ENCODE measurements around the gene SAMM50. TPM values are rescaled to one million over a fixed set of nuclear protein-coding genes. Genes with fewer than 3 reads are reported as not detected.

Gene SAMM50
- total RNA-seq, 1 donor from 2014 or later: 54.0 TPM

DNA sequence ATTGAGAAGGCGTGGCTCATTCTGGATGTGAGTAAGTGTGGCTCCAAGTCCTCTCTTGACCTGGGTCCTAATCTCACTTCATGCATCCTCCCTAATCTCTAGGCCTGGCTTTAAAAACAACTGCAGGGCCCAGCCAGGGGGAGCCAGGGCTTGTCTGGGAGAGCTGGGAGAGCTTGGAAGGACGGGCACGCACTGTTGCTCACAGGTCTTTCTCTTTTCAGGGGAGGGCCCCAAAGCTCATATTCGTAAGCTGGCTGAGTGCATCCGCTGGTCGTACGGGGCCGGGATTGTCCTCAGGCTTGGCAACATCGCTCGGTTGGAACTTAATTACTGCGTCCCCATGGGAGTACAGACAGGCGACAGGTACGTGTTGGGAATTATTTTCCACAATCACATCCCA, 34.8 kb downstream of the SAMM50 start:
- Mint-ChIP-seq H3K27ac (ENCODE audit: unreplicated experiment) (no peak overlapping the region), H3K36me3 (ENCODE audit: low read depth) (peaks cover 4% of the 10 kb centered on the region), H3K4me1 (peaks cover 5% of the 10 kb centered on the region), H3K4me3 (no peak overlapping the region), H3K27me3 (ENCODE audit: low read depth) (no peaks in the 10 kb centered on the region), H3K9me3 (no peaks in the 10 kb centered on the region)
- no peak for DNase-seq (ENCODE audit: low read depth, low spot score)
- TF ChIP-seq, protein P1, sequence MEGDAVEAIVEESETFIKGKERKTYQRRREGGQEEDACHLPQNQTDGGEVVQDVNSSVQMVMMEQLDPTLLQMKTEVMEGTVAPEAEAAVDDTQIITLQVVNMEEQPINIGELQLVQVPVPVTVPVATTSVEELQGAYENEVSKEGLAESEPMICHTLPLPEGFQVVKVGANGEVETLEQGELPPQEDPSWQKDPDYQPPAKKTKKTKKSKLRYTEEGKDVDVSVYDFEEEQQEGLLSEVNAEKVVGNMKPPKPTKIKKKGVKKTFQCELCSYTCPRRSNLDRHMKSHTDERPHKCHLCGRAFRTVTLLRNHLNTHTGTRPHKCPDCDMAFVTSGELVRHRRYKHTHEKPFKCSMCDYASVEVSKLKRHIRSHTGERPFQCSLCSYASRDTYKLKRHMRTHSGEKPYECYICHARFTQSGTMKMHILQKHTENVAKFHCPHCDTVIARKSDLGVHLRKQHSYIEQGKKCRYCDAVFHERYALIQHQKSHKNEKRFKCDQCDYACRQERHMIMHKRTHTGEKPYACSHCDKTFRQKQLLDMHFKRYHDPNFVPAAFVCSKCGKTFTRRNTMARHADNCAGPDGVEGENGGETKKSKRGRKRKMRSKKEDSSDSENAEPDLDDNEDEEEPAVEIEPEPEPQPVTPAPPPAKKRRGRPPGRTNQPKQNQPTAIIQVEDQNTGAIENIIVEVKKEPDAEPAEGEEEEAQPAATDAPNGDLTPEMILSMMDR (conservative IDR thresholded peaks at IDR 0.05): no peak

DNA sequence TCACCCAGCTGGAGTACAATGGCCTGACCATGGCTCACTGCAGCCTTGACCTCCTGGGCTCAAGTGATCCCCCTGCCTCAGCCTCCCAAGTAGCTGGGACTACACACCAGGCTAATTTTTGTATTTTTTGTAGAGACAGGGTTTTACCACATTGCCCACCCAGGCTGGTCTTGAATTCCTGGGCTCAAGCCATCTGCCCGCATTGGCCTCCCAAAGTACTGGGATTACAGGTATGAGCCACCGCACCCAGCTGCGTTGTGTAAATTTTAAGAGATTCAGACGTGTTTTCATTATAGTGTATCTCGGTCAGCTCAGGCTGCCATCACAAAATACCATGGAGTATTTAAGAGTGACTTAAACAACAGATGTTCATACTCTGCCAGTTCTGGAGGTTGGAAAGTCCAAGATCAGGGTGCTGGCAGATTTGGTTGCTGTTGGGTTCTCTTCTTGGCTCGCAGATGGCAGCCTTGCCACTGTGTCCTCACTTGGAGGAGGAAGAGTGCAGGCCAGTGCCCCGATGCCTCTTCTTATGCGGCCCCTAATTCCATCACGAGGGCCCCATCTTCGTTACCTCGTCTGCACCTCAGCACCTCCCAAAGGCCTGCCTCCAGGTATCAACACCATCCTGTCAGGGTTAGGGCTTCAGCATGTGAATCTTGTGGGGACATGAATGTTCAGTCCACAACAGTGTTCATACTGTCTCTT, 36.2 kb downstream of the SAMM50 start:
- no peaks in the 10 kb centered on the region for H3K27me3 Mint-ChIP-seq (ENCODE audit: low read depth)
- H3K4me1 Mint-ChIP-seq: peaks cover 5% of the 10 kb centered on the region
- TF ChIP-seq, protein P1 (conservative IDR thresholded peaks at IDR 0.05): no peak
- H3K27ac Mint-ChIP-seq (ENCODE audit: unreplicated experiment): no peak overlapping the region
- no peaks in the 10 kb centered on the region for H3K9me3 Mint-ChIP-seq
- no peak for DNase-seq (ENCODE audit: low read depth, low spot score)
- no peak overlapping the region for H3K4me3 Mint-ChIP-seq
- no peaks in the 10 kb centered on the region for H3K36me3 Mint-ChIP-seq (ENCODE audit: low read depth)

DNA sequence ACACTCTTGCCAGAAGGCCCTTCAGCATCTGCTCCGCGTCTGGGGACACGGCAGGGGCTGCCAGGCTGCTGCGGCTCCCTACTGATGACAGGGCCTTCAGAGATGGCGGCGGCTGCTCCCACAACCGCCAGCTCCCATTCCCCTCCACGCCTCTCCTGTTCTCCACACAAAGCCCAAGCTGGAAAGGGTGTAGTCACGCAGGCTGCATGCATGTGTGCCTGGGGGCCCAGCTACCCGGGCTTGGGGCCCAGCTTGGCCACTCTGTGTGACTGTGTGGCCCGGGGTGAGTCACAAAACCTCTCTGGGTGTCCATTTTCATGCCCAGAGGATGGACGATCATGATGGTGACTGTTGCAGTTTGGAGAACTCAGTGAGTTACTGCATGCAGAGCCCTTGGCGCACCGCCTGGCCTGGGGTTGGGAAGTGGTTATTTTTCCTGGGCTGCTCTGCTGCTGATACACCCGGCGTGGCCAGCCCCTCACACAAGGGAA, 37.1 kb downstream of the SAMM50 start:
- Mint-ChIP-seq H3K4me3 (no peak overlapping the region), H3K9me3 (no peaks in the 10 kb centered on the region), H3K36me3 (ENCODE audit: low read depth) (peaks cover 4% of the 10 kb centered on the region)

DNA sequence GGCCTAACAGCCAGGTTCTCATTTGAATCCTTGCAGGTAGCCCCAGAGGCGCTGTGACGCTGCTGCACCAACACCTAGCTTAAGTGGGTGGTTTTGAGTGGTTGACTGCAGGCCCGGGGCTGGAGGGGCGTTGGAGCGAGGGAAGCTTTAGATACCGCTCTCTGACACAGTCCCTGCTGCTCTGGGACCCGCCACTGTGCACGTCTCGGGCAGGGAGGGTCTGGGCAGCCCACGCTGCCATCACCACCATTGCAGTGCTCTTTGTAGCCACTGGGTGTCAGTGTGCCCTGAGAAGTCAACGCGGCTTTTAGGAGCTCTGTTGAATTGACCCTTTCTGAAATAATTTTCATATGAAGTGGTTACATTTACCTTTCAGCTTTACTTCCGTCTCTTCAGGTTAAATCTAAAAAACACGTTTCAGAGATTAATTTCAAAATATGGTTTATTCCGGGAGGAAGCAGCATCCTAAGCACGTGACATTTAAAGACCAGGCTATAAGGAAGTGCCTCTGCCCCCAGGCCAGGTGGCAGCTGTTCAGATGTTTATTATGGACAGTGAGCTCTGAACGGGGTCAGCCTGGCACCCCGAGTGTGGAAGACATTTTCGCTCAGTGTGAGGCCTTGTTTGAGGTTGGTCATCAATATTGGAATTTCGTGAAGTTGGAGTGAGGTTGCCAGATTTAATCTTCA, 38.0 kb downstream of the SAMM50 start:
- peaks cover 5% of the 10 kb centered on the region for H3K36me3 Mint-ChIP-seq (ENCODE audit: low read depth)

More for the DNA sequence above, 37.1 kb downstream of the SAMM50 start:
- peaks cover 5% of the 10 kb centered on the region for H3K4me1 Mint-ChIP-seq
- no peak overlapping the region for H3K27ac Mint-ChIP-seq (ENCODE audit: unreplicated experiment)
- DNase-seq (ENCODE audit: low read depth, low spot score): no peak
- H3K27me3 Mint-ChIP-seq (ENCODE audit: low read depth): no peaks in the 10 kb centered on the region
- TF ChIP-seq, protein P1 (conservative IDR thresholded peaks at IDR 0.05): no peak

DNA sequence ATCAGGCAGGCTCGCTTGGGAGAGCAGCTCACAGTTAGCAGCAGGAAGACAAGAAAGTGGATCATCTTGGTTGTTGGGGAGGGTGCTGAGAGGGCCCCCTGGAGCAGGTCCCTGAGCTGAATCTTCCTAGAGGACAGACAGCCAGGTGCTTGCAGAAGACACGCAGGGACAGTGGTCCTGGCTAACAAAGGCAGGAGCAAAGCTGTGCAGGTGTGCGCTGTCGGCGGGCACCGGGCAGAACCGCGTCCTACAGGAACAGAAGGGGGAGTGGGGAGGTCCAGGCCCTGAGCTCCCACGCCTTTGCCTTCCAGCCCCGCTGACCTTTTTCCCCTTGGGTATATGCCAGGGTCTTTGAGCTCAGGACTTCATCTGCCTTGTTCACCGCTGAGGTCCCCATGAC, 38.8 kb downstream of the SAMM50 start:
- H3K4me1 Mint-ChIP-seq: peaks cover 5% of the 10 kb centered on the region
- no peaks in the 10 kb centered on the region for H3K9me3 Mint-ChIP-seq
- H3K27me3 Mint-ChIP-seq (ENCODE audit: low read depth): no peaks in the 10 kb centered on the region
- H3K27ac Mint-ChIP-seq (ENCODE audit: unreplicated experiment): no peak overlapping the region
- DNase-seq (ENCODE audit: low read depth, low spot score): no peak
- H3K4me3 Mint-ChIP-seq: no peak overlapping the region
- peaks cover 10% of the 10 kb centered on the region for H3K36me3 Mint-ChIP-seq (ENCODE audit: low read depth)
- TF ChIP-seq, protein P1 (conservative IDR thresholded peaks at IDR 0.05): no peak

More for the DNA sequence above, 38.0 kb downstream of the SAMM50 start:
- Mint-ChIP-seq H3K9me3 (no peaks in the 10 kb centered on the region), H3K4me1 (peaks cover 5% of the 10 kb centered on the region), H3K4me3 (no peak overlapping the region), H3K27me3 (ENCODE audit: low read depth) (no peaks in the 10 kb centered on the region), H3K27ac (ENCODE audit: unreplicated experiment) (no peak overlapping the region)
- DNase-seq (ENCODE audit: low read depth, low spot score): peak; percentile 60
- TF ChIP-seq, protein P1 (conservative IDR thresholded peaks at IDR 0.05): peak; percentile 99

Data from neural crest cell (in vitro differentiated cells).